Pancreas (tissue), 10 donors: ENCODE measurements around the gene CPLANE2. TPM values are rescaled to one million over a fixed set of nuclear protein-coding genes. Genes with fewer than 3 reads are reported as not detected.
"Not testable (repeated sequence)": the region's sequence is repeated elsewhere in the genome, so short reads cannot be mapped to it uniquely, and the experiment has no call there.

ENCODE experiments used
- ATAC-seq, 4 donors: fragments of 200-7000 bp; cut with Tn5 transposase; one replicate each; pipeline versions ENCODE4 v1.8.0 to v1.9.1; 2020; ENCODE audit warnings: mild to moderate bottlenecking in 4 of 4, moderate library complexity in 4 of 4
- DNase-seq, 6 donors: peaks; one replicate each; pipeline ENCODE4 v3.0.0-alpha.2; 2020
- FAIRE-seq: peaks from 2 replicates; lab custom pipeline; 2012; peaks lifted over from hg19 to GRCh38; lab: Jason Lieb, UNC
- H3K27ac ChIP-seq, 4 donors: fragments of 200-600 bp; sonication (generic); 1 replicate in 3 of 4; 2 replicates in 1 of 4; pipeline versions ENCODE4 v1.5.0 to v1.8.0; 2020
- H3K27me3 ChIP-seq, 4 donors: fragments of 200-600 bp; one replicate each; pipeline ENCODE4 v1.8.0; 2021
- H3K36me3 ChIP-seq, 3 donors: fragments of 200-600 bp; sonication (generic) in 1 of 3; one replicate each; pipeline versions ENCODE4 v1.5.0 to v1.8.0; 2020 to 2021
- H3K4me1 ChIP-seq, 3 donors: fragments of 200-600 bp; one replicate each; pipeline ENCODE4 v1.8.0; 2021
- H3K4me3 ChIP-seq, 4 donors: fragments of 200-600 bp; sonication (generic) in 2 of 4; one replicate each; pipeline versions ENCODE4 v1.5.0 to v1.8.0; 2020 to 2021
- H3K9me3 ChIP-seq, 4 donors: fragments of 200-600 bp; one replicate each; pipeline ENCODE4 v1.8.0; 2021
- CTCF ChIP-seq, 4 donors: fragments of 200-600 bp; sonication (generic) in 3 of 4; IDR thresholded peaks; one replicate each; pipeline versions ENCODE4 v1.5.0 to v1.8.0; 2021; ENCODE audit warnings: antibody characterized with exemption in 4 of 4
- WGBS, 2 donors: extraction: QIAGEN DNeasy Blood & Tissue Kit; methylation state at CpG; one replicate each; pipeline ENCODE4 v1.1.7; 2013; 5-methylcytosine and 5-hydroxymethylcytosine counted together
- intact Hi-C, 3 donors: fragments of 100-400 bp; cut with DNase I; formaldehyde crosslinking; loops; one replicate each; pipeline versions ENCODE4 v1.11.1 to v1.14.2; 2022
- polyA plus RNA-seq, 2 donors: library from polyadenylated mRNA; stranded (reverse); fragments of 200-250 nt; gene quantifications; one replicate each; pipeline ENCODE4 v1.2.3, GENCODE V29; 2013
- total RNA-seq, 6 donors: library from RNA; stranded (reverse); fragmentation: NEBNext Ultra II Directional in 4 of 6; extraction: Animal tissue kit (Norgen Biotek cat#: 25700) in 4 of 6; gene quantifications; one replicate each; pipeline versions ENCODE4 v1.2.1 to v1.2.4, GENCODE V29; 2021 to 2023
- donor health status: healthy with polysubstance abuse.
- donor health status: DM: no; HTN: no; CAD: no; lungs with moderate emphysema.
- donor health status: DM: no; HTN: no; CAD: no.
- donor health status: control.
- donor health status: control.
- donor health status: Bipolar disorder and iron deficiency.
- donor health status: DM: yes; HTN: yes; CAD: no.
- donor health status: DM: no; HTN: no; CAD: no.
- donor health status: DM: no; HTN: no; CAD: no.
- donor health status: DM: yes; HTN: yes; CAD: no.

The CPLANE2 gene
- total and polyA plus RNA-seq, 8 donors = 2.2 to 9.1 (median 3.9) TPM

GRCh38 chr1:16247441-16247840 is 10.5 kb upstream of the CPLANE2 start:
- Histone ChIP-seq H3K27ac (peak overlapping the region; percentile 52 to 85 (median 78)), H3K4me1 (peaks cover 27 to 44% (median 33%) of the 10 kb centered on the region in 3 donors), H3K9me3 (no peaks in the 10 kb centered on the region), H3K36me3 (peaks cover 0 to 11% (median 9%) of the 10 kb centered on the region in 3 donors), H3K27me3 (no peaks in the 10 kb centered on the region), H3K4me3 (no peak overlapping the region)
- ATAC-seq (no peak), DNase-seq (no peak), FAIRE-seq (no peak)
- intact Hi-C loops = loop anchor here in 1 of 3 donors (10.0 kb wide), 1 partner anchor 173 kb away; the partner anchor contains the start of gene FAM131C
- WGBS, 2 donors = 82 to 85% methylated on average over 2 of the region's 2 CpGs
- no peak for TF ChIP-seq CTCF (IDR thresholded peaks at IDR 0.05)

DNA sequence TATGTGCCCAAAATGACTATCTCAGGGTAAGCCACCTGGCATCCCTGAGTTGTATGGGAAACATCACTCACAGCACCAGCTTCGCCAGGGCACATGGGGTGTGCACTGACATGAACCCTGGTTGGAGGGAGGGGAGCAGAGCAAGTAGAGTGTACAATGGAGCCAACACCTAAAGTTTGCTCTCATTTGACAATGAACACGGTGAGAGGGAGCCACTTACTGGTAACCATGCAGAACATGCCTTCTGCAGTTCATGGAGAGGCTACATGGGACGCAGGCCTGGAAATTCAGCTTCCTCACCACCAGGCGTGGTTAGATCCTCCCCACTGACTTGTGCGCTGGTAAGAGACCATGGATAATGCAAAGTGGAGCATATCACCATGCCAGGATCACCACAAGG is 10.0 kb upstream of the CPLANE2 start:
- no peaks in the 10 kb centered on the region for H3K9me3 ChIP-seq
- peaks cover 30 to 44% (median 33%) of the 10 kb centered on the region in 3 donors for H3K4me1 ChIP-seq
- no peak overlapping the region for H3K4me3 ChIP-seq
- peak overlapping the region in 2 of 4 donors; percentile 52 to 85 for H3K27ac ChIP-seq
- no peak for DNase-seq
- no peak for ATAC-seq
- intact Hi-C loops = loop anchor here in 1 of 3 donors (10.0 kb wide), 1 partner anchor 172 kb away; the partner anchor contains the start of gene FAM131C
- no peaks in the 10 kb centered on the region for H3K27me3 ChIP-seq
- TF ChIP-seq CTCF (IDR thresholded peaks at IDR 0.05) = no peak
- FAIRE-seq = no peak
- peaks cover 0 to 9% (median 7%) of the 10 kb centered on the region in 3 donors for H3K36me3 ChIP-seq
- WGBS, 2 donors = 85 to 88% methylated on average over 5 of the region's 5 CpGs

- H3K27me3 ChIP-seq, H3K9me3 ChIP-seq, ATAC-seq, FAIRE-seq, H3K36me3 ChIP-seq, DNase-seq, H3K27ac ChIP-seq, H3K4me3 ChIP-seq: not testable (repeated sequence)
- peaks cover 30 to 44% (median 33%) of the 10 kb centered on the region in 3 donors for H3K4me1 ChIP-seq
- 90 to 96% methylated on average over 1 of the region's 1 CpG for WGBS, 2 donors
- intact Hi-C loops = loop anchor here in 1 of 3 donors (10.0 kb wide), 1 partner anchor 171 kb away; the partner anchor contains the start of gene FAM131C
Measured at GRCh38 chr1:16246239-16246638, 9.3 kb upstream of the CPLANE2 start.

GRCh38 chr1:16245476-16246196 is 8.7 kb upstream of the CPLANE2 start:
- Histone ChIP-seq H3K4me1 (peaks cover 30 to 44% (median 33%) of the 10 kb centered on the region in 3 donors), H3K36me3 (no peaks in the 10 kb centered on the region), H3K4me3 (no peak overlapping the region), H3K27ac (no peak overlapping the region), H3K27me3 (no peaks in the 10 kb centered on the region), H3K9me3 (no peaks in the 10 kb centered on the region)
- 89 to 91% methylated on average over 9 of the region's 9 CpGs for WGBS, 2 donors
- intact Hi-C loops = loop anchor here in 1 of 3 donors (10.0 kb wide), 1 partner anchor 171 kb away; the partner anchor contains the start of gene FAM131C
- ATAC-seq (no peak), DNase-seq (no peak), FAIRE-seq (no peak)
- TF ChIP-seq CTCF (IDR thresholded peaks at IDR 0.05) = no peak

DNA sequence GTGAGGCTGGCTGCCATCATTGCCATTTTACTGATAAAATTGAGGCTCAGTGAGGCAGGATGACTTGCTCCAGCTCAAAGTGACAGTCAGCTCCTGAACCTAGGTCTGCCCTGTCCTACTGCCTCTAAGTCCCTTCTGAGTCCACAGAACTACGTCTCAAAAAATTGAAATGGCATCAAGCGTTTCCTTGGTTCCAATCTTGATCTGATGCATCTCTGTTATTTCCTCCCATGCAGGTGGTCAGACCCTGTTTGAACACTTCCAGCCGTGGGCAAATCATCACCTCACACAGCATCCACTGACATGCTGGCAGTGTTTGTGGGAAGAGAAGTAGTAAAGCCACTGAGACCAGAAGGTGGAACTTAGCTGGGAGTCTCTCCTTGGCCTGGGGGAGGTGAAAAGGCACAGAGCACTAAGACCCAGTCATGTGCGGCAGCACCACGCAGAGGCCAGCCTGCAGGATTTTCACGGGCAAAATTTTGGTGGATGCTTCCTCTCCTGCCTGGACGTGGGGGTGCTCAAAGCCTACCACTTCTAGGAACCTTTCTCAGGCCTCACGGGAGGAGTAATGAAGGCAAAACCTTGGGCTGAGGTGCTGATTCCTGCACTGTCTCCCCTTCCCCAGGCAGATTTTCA is 7.8 kb upstream of the CPLANE2 start:
- H3K4me3 ChIP-seq = no peak overlapping the region
- 71 to 74% methylated on average over 8 of the region's 8 CpGs for WGBS, 2 donors

More for the DNA sequence above, 7.8 kb upstream of the CPLANE2 start:
- peaks cover 27 to 37% (median 29%) of the 10 kb centered on the region in 3 donors for H3K4me1 ChIP-seq
- H3K27me3 ChIP-seq = no peaks in the 10 kb centered on the region
- ATAC-seq = no peak
- H3K9me3 ChIP-seq = no peaks in the 10 kb centered on the region
- FAIRE-seq = no peak
- intact Hi-C loops = loop anchor here in 2 of 3 donors (5.0 to 10.0 kb wide), 2 partner anchors 42 to 170 kb away; partner anchors contain the start of gene FAM131C (in 1 of the 2)
- no peak for DNase-seq
- H3K27ac ChIP-seq = no peak overlapping the region
- no peak for TF ChIP-seq CTCF (IDR thresholded peaks at IDR 0.05)
- no peaks in the 10 kb centered on the region for H3K36me3 ChIP-seq
